Ovary (tissue), 3 donors: ENCODE results near the gene C1QTNF1.

Source experiments
- POLR2A ChIP-seq: fragments of 450-650 bp; IDR thresholded peaks from one replicate; pipeline ENCODE4 v1.6.1; 2017; ENCODE audit warnings: antibody characterized with exemption, mild to moderate bottlenecking, moderate library complexity
- TF ChIP-seq, protein P1 (sequence below), 3 donors: fragments of 450-650 bp in 2 of 3; fragments of 200-600 bp in 1 of 3; IDR thresholded peaks; one replicate each; pipeline versions ENCODE4 v1.5.1 to v1.8.0; 2016 to 2022; ENCODE audit warnings: antibody characterized with exemption in 3 of 3, mild to moderate bottlenecking in 1 of 3
- donor health status: DM: no; HTN: no; CAD: no.

DNA sequence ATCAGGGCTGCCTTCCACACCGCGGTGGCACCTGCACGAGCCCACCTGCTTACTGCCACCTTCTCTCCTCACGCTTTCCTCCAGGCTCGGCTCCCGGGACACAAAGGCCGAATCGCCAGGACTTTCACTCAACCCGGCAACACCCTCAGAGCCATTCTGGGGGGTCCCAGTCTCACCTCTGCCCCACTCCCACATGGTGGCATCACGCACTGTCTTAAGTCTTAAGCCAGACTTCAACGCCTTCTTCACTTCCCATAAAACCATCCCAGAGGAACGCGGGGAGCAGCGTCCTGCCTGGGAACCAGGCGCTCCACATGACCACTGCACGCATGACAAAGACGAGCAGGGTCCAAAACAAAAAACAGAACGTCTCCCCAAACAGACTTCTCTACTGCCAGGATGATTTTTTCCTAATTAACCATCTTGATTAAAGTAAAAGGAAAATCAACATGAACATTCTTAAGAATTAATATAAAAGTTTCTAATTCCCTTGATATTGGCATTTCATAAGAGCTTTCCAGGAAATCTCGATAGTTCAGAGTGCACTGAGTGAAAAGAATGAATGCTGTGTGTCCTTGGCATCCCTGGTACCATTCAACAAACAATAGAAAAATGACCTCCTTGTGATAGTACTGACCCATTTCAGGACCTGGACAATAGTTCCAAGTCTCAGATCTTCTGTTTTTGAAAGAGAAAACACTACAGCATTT lies 17.0 kb upstream of the C1QTNF1 start:
- TF ChIP-seq, protein P1, sequence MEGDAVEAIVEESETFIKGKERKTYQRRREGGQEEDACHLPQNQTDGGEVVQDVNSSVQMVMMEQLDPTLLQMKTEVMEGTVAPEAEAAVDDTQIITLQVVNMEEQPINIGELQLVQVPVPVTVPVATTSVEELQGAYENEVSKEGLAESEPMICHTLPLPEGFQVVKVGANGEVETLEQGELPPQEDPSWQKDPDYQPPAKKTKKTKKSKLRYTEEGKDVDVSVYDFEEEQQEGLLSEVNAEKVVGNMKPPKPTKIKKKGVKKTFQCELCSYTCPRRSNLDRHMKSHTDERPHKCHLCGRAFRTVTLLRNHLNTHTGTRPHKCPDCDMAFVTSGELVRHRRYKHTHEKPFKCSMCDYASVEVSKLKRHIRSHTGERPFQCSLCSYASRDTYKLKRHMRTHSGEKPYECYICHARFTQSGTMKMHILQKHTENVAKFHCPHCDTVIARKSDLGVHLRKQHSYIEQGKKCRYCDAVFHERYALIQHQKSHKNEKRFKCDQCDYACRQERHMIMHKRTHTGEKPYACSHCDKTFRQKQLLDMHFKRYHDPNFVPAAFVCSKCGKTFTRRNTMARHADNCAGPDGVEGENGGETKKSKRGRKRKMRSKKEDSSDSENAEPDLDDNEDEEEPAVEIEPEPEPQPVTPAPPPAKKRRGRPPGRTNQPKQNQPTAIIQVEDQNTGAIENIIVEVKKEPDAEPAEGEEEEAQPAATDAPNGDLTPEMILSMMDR (IDR thresholded peaks at IDR 0.05): no peak
- TF ChIP-seq POLR2A: no peak
